Naive thymus-derived CD8-positive, alpha-beta T cell (primary cell): ENCODE data around the gene PLA2G2D. TPM values are rescaled to one million over a fixed set of nuclear protein-coding genes. Genes with fewer than 3 reads are reported as not detected.

Source experiments
- ATAC-seq, 2 donors: fragments of 150-1000 bp; cut with Tn5 transposase in 1 of 2; sonication (Bioruptor Pico), chemical (Tn5 transposase) in 1 of 2; 1 replicate in 1 of 2; 2 replicates in 1 of 2; pipeline ENCODE4 v1.10.0; 2021; ENCODE audit warnings: mild to moderate bottlenecking in 2 of 2, moderate library complexity in 2 of 2
- POLR2A ChIA-PET: fragments of 350-600 bp; sonication (Branson Sonifier 250); formaldehyde crosslinking; loops from one replicate; lab custom pipeline; 2021; ENCODE audit warnings: antibody characterized with exemption; lab: Charles Lee
- DNase-seq, 10 donors: peaks; one replicate each; pipeline versions ENCODE4 v3.0.0 to v3.0.0-alpha.2; 2020 to 2022
- H3K27ac Mint-ChIP-seq, 10 donors: one replicate each; pipeline ENCODE4 v1.8.0; 2020 to 2022; ENCODE audit warnings: mild to moderate bottlenecking in 10 of 10, mixed read lengths in 10 of 10, moderate library complexity in 4 of 10, inconsistent platforms in 1 of 10
- H3K27me3 Mint-ChIP-seq, 5 donors: one replicate each; pipeline ENCODE4 v1.8.0; 2021 to 2022; ENCODE audit warnings: mixed read lengths in 5 of 5
- H3K36me3 Mint-ChIP-seq, 3 donors: one replicate each; pipeline ENCODE4 v1.8.0; 2020 to 2022; ENCODE audit warnings: mixed read lengths in 3 of 3, mild to moderate bottlenecking in 2 of 3, inconsistent platforms in 1 of 3
- H3K4me1 Mint-ChIP-seq, 4 donors: one replicate each; pipeline ENCODE4 v1.8.0; 2021 to 2022; ENCODE audit warnings: mixed read lengths in 4 of 4
- H3K4me3 Mint-ChIP-seq, 10 donors: one replicate each; pipeline ENCODE4 v1.8.0; 2020 to 2022; ENCODE audit warnings: mild to moderate bottlenecking in 10 of 10, mixed read lengths in 10 of 10, moderate library complexity in 6 of 10, inconsistent platforms in 1 of 10
- H3K9me3 Mint-ChIP-seq, 9 donors: one replicate each; pipeline ENCODE4 v1.8.0; 2020 to 2022; ENCODE audit warnings: mixed read lengths in 9 of 9, mild to moderate bottlenecking in 3 of 9, inconsistent platforms in 1 of 9, moderate library complexity in 1 of 9
- polyA plus RNA-seq, 3 donors: library from polyadenylated mRNA; unstranded; fragments of 300-500 nt; fragmentation: Illumina TruSeq; gene quantifications; one replicate each; pipeline ENCODE4 v1.2.3, GENCODE V29; 2021
- total RNA-seq, 8 experiments: library from RNA in 2 of 8; stranded (reverse) in 2 of 8; gene quantifications; one replicate each; pipeline ENCODE4 v1.2.3 and lab custom pipeline; 2021 to 2026

Gene PLA2G2D
- total and polyA plus RNA-seq, 5 experiments from 2014 or later, result not detected

DNA sequence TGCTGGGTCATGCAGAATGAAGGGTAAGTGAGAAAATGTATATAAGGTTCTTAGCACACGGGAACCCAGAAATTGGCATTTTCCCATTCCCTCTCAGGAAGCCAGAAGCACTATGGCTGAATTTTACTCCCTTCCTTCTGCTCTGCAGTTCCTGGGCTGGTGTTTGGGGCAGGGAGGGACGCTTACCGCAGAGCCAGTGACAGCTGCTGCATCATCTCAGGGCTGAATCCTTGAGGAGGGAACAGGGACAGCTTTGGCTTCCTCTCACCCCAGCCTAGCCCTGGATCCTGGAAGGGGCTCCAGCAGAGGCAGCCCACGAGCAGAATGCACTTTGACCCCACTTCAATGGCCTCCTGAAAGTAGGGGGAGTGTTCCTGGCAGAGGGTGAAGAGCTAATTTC is 12.0 kb downstream of the PLA2G2D start:
- H3K4me1 Mint-ChIP-seq, result no peaks in the 10 kb centered on the region
- DNase-seq (peak in 1 of 10 donors; percentile 16), ATAC-seq (no peak)
- POLR2A ChIA-PET, result no interaction called here
- H3K27me3 Mint-ChIP-seq, result peaks cover 3 to 28% (median 9%) of the 10 kb centered on the region in 5 donors
- H3K36me3 Mint-ChIP-seq, result no peaks in the 10 kb centered on the region
- no peak overlapping the region for H3K27ac Mint-ChIP-seq
- no peaks in the 10 kb centered on the region for H3K9me3 Mint-ChIP-seq
- H3K4me3 Mint-ChIP-seq, result no peak overlapping the region

DNA sequence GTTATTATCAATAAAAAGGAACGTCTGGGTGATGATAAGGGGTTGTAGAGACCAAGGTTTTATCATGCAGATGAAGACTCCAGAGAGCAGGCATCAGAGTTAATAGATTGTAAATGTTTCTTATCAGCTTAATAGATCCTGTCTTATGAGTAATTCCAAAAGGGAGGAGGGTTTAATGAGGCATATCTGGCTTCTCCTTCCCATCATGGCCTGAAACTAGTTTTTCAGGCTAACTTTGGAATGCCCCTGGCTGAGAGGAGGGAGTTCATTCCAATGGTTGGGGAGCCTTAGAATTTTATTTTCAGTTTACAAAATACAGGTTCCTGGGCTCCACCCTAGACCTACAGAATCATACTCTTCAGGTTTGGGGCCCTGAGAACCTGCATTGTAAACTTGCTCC is 13.5 kb downstream of the PLA2G2D start:
- Mint-ChIP-seq H3K27me3 (peaks cover 6 to 24% (median 11%) of the 10 kb centered on the region in 5 donors), H3K4me3 (no peak overlapping the region), H3K27ac (no peak overlapping the region), H3K4me1 (peaks cover 0 to 3% (median 2%) of the 10 kb centered on the region in 4 donors), H3K36me3 (no peaks in the 10 kb centered on the region), H3K9me3 (no peaks in the 10 kb centered on the region)
- ATAC-seq (no peak), DNase-seq (no peak)
- POLR2A ChIA-PET, result no interaction called here

- Mint-ChIP-seq H3K27me3 (peaks cover 4 to 11% (median 6%) of the 10 kb centered on the region in 5 donors), H3K4me1 (peaks cover 0 to 3% (median 2%) of the 10 kb centered on the region in 4 donors), H3K36me3 (no peaks in the 10 kb centered on the region), H3K9me3 (no peaks in the 10 kb centered on the region), H3K4me3 (no peak overlapping the region), H3K27ac (no peak overlapping the region)
- ATAC-seq (no peak), DNase-seq (no peak)
- POLR2A ChIA-PET, result no interaction called here
Observed at GRCh38 chr1:20102875-20103274, 16.5 kb downstream of the PLA2G2D start.

DNA sequence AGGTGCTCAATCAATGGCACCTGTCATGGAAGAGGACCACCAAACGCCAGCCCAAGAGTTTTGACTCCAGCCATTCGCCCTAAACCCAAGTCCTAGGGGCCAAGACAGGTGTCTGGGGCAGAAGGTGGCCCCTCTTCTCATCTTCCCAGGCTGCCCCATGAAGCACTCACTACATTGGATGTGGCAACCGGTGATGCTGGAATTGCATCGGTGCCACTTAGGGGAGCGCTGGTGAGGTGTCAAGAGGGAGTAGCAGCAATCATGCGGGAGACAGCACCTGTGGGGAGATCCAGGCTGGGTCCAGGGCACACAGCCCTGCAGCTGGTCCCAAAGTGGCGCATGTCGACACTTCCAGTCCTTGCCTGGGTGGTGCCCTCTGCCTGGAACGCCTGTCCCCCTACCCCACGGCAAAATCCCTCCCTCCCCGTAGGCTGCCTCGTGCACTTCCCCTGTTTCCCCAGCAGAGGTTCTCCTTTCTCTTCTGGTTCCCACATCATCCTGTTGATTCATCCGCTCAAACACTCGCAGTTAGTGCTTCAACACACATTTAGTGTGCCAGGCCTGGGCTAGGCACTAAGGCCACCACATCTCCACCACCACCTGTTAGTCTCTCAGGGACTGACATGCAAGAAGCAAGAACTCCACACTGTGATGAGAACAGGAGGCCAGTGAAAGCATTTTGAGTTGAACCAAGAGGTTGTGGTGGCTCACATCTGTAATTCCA is 18.5 kb downstream of the PLA2G2D start:
- no peak for ATAC-seq
- H3K36me3 Mint-ChIP-seq, result no peaks in the 10 kb centered on the region
- H3K27ac Mint-ChIP-seq, result no peak overlapping the region
- no peak overlapping the region for H3K4me3 Mint-ChIP-seq
- peak in 4 of 10 donors; percentile 1 to 59 (median 4) for DNase-seq
- no peaks in the 10 kb centered on the region for H3K9me3 Mint-ChIP-seq
- POLR2A ChIA-PET, result no interaction called here
- peaks cover 0 to 6% (median 4%) of the 10 kb centered on the region in 5 donors for H3K27me3 Mint-ChIP-seq
- H3K4me1 Mint-ChIP-seq, result peaks cover 0 to 3% (median 2%) of the 10 kb centered on the region in 4 donors

GRCh38 chr1:20099533-20099932 is 19.8 kb downstream of the PLA2G2D start:
- H3K27ac Mint-ChIP-seq, result no peak overlapping the region
- ATAC-seq (no peak), DNase-seq (peak in 1 of 10 donors; percentile 13)
- H3K27me3 Mint-ChIP-seq, result peaks cover 0 to 7% (median 4%) of the 10 kb centered on the region in 5 donors
- H3K4me1 Mint-ChIP-seq, result peaks cover 0 to 3% (median 2%) of the 10 kb centered on the region in 4 donors
- H3K9me3 Mint-ChIP-seq, result no peaks in the 10 kb centered on the region
- POLR2A ChIA-PET, result no interaction called here
- no peaks in the 10 kb centered on the region for H3K36me3 Mint-ChIP-seq
- no peak overlapping the region for H3K4me3 Mint-ChIP-seq

DNA sequence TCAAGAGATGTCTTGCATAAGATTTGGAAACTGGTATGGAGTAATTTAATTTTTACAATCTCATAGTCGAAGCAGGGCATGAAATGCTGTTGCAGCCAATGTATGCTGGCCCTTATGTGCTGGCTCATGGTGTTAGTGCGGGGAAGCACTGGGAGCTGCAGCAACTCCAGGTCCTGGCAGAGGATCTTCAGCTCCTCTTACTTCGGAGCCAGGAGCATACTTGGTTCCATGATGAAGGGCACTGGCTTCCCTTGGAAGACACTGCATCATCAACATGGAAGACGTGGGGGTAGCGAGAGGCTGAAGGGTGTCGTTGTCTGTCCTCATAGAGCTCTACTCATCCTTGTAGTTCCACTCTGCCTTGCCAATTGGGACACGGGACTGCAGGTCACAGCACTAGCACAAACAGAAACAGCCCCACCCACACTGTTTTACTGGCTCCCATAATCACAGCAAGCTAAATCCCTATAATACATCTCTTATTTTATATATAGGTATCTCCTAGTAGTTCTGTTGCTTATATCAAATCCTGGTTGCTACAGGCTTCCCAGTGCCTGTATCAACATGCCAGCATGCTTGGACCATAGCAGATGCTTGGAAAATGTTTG is 22.4 kb downstream of the PLA2G2D start:
- POLR2A ChIA-PET, result no interaction called here
- Mint-ChIP-seq H3K36me3 (no peaks in the 10 kb centered on the region), H3K27me3 (peaks cover 7 to 15% (median 9%) of the 10 kb centered on the region in 5 donors), H3K4me3 (no peak overlapping the region), H3K4me1 (peaks cover 0 to 4% (median 3%) of the 10 kb centered on the region in 4 donors), H3K27ac (no peak overlapping the region), H3K9me3 (no peaks in the 10 kb centered on the region)
- no peak for ATAC-seq
- peak in 1 of 10 donors; percentile 28 for DNase-seq

- Mint-ChIP-seq H3K9me3 (no peaks in the 10 kb centered on the region), H3K27ac (no peak overlapping the region), H3K27me3 (peaks cover 4 to 16% (median 6%) of the 10 kb centered on the region in 5 donors), H3K4me3 (no peak overlapping the region), H3K36me3 (no peaks in the 10 kb centered on the region), H3K4me1 (peaks cover 0 to 2% (median under 1%) of the 10 kb centered on the region in 4 donors)
- DNase-seq, result no peak
- no peak for ATAC-seq
- POLR2A ChIA-PET, result no interaction called here
Observed at GRCh38 chr1:20095564-20096434, 23.5 kb downstream of the PLA2G2D start.

DNA sequence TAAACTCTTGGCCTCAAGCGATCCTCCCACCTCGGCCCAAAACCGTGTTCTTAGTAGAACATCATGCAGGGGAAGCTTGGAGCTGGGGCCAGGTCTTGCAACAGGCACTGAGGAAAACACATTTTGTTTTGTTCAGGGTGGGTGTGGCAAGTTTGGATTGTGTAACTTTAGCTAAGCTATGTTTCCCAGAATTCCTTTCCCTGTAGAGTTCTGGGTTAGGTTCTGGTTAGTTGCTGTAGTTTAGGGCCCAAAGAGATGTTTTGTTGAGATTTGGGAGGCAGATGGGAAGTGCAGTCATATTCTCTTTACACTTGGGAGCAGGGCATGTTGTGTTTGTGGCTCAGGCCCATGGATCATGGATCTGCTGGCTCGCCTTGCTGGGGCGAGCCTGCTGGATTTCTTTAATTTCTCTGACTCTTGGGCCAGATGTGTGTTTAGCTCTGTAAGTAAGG is 25.4 kb downstream of the PLA2G2D start:
- no peaks in the 10 kb centered on the region for H3K36me3 Mint-ChIP-seq
- H3K9me3 Mint-ChIP-seq, result no peaks in the 10 kb centered on the region
- POLR2A ChIA-PET, result no interaction called here
- no peak overlapping the region for H3K27ac Mint-ChIP-seq
- H3K27me3 Mint-ChIP-seq, result peaks cover 6 to 24% (median 10%) of the 10 kb centered on the region in 5 donors
- DNase-seq (peak in 1 of 10 donors; percentile 13), ATAC-seq (no peak)
- H3K4me3 Mint-ChIP-seq, result no peak overlapping the region
- H3K4me1 Mint-ChIP-seq, result peaks cover 0 to 2% (median 0%) of the 10 kb centered on the region in 4 donors

- Mint-ChIP-seq H3K9me3 (no peaks in the 10 kb centered on the region), H3K4me3 (no peak overlapping the region), H3K27me3 (peaks cover 6 to 24% (median 10%) of the 10 kb centered on the region in 5 donors), H3K4me1 (peaks cover 0 to 2% (median 0%) of the 10 kb centered on the region in 4 donors), H3K27ac (no peak overlapping the region), H3K36me3 (no peaks in the 10 kb centered on the region)
- POLR2A ChIA-PET, result no interaction called here
- DNase-seq, result peak in 1 of 10 donors; percentile 23
- no peak for ATAC-seq
Observed at GRCh38 chr1:20093303-20093702, 26.0 kb downstream of the PLA2G2D start.

- POLR2A ChIA-PET, result no interaction called here
- Mint-ChIP-seq H3K4me3 (no peak overlapping the region), H3K4me1 (peaks cover 0 to 2% (median 0%) of the 10 kb centered on the region in 4 donors), H3K36me3 (no peaks in the 10 kb centered on the region), H3K27ac (peak overlapping the region in 1 of 10 donors; percentile 38), H3K27me3 (peaks cover 6 to 31% (median 10%) of the 10 kb centered on the region in 5 donors), H3K9me3 (no peaks in the 10 kb centered on the region)
- no peak for ATAC-seq
- no peak for DNase-seq
Observed at GRCh38 chr1:20090641-20091040, 28.7 kb downstream of the PLA2G2D start.

DNA sequence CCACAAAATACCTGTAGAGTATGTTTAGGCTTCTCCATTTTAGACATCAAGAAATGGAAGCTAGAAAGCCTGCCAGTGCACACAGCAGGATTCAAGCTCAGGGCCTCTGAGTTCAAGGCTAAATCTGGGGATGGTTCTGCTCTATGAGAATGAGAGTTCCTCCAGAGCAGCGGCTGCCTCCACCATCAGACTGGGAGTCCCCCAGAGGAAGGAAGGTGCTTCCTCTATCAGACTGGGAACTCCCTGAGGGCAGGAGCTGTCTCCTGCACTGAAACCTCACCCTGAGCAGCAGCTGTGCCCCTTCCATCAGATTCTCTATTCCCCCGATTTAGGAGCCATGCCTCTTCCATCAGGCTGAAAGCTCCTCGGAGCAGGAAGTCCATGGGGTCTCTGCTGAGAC is 29.2 kb downstream of the PLA2G2D start:
- Mint-ChIP-seq H3K9me3 (no peaks in the 10 kb centered on the region), H3K4me3 (no peak overlapping the region), H3K27ac (no peak overlapping the region), H3K36me3 (no peaks in the 10 kb centered on the region), H3K27me3 (peaks cover 6 to 31% (median 10%) of the 10 kb centered on the region in 5 donors), H3K4me1 (peaks cover 0 to 2% (median 0%) of the 10 kb centered on the region in 4 donors)
- POLR2A ChIA-PET, result no interaction called here
- ATAC-seq (no peak), DNase-seq (no peak)

DNA sequence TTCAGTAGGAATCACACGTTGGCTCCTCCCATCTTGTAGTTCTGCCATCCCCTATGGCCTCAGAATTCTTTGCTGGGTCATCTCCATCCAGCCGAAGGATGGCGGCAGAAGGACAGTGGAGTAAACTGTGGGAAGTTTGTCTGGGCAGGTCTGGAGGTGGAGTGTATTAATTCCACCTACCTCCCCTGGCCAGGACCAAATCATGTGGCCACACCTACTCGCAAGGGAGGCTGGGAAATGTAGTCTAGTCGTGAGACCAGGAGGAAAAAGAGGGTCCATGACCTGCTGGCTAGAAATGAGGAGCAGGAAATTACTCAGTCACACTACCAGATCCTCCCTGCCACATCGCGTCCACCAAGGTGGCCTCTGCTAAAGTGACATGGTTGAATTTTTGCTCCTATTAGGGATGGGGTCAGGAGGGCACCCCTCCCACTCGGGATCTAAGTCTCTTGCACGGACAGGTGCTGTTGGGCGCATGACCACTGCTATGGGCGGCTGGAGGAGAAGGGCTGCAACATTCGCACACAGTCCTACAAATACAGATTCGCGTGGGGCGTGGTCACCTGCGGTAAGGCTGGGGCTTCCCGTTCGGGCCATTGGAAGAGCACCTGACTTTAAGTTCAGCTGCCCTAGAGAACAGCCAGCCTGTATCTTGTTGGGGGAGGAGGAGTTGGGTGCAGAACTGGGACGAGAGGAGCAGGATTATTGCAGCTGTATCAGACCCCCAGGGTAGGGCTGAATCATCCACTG is 29.8 kb downstream of the PLA2G2D start:
- peaks cover 0 to 2% (median 0%) of the 10 kb centered on the region in 4 donors for H3K4me1 Mint-ChIP-seq
- no peak for ATAC-seq
- H3K27me3 Mint-ChIP-seq, result peaks cover 6 to 31% (median 10%) of the 10 kb centered on the region in 5 donors

More for the DNA sequence above, 29.8 kb downstream of the PLA2G2D start:
- Mint-ChIP-seq H3K36me3 (no peaks in the 10 kb centered on the region), H3K9me3 (no peaks in the 10 kb centered on the region), H3K4me3 (no peak overlapping the region), H3K27ac (no peak overlapping the region)
- peak in 1 of 10 donors; percentile 16 for DNase-seq
- POLR2A ChIA-PET, result no interaction called here
